SK-N-SH (cell line): ENCODE results near the gene AK4. TPM values are rescaled to one million over a fixed set of nuclear protein-coding genes. Genes with fewer than 3 reads are reported as not detected.
"Not testable (repeated sequence)": the region's sequence is repeated elsewhere in the genome, so short reads cannot be mapped to it uniquely, and the experiment has no call there.

Source experiments
- CTCF ChIA-PET: fragments of 300-600, 350-600 bp; formaldehyde crosslinking; extraction: SDS; loops from one replicate; lab custom pipeline; 2021; lab: Yijun Ruan, JAX
- POLR2A ChIA-PET: fragments of 350-600 bp; sonication (Branson Sonifier 250); formaldehyde crosslinking; extraction: SDS; loops from one replicate; lab custom pipeline; 2020; ENCODE audit warnings: antibody characterized with exemption, inconsistent platforms; lab: Yijun Ruan, JAX
- DNase-seq: peaks from one replicate; pipeline ENCODE4 v3.0.0; 2012
- H2AFZ ChIP-seq: fragments of 200-600 bp; sonication (generic); 2 replicates; pipeline ENCODE4 v1.8.1; 2016; ENCODE audit warnings: antibody characterized with exemption, mild to moderate bottlenecking, low read depth
- H3F3A ChIP-seq: fragments of 200-600 bp; sonication (generic); replicated peaks from 2 replicates; pipeline ENCODE3; 2016; ENCODE audit warnings: antibody characterized with exemption, mild to moderate bottlenecking; ENCODE audit not compliant: insufficient read depth
- H3K27ac ChIP-seq, 2 experiments: fragments of 200-500 bp in 1 of 2; fragments of 200-600 bp in 1 of 2; sonication (Bioruptor generic) in 1 of 2; sonication (generic), shearing (Covaris generic) in 1 of 2; 2 replicates each; pipeline versions ENCODE4 v1.5.1 to v1.6.1; 2014 to 2016; ENCODE audit warnings: low read depth in 2 of 2, inconsistent platforms in 1 of 2, low read length in 1 of 2, mild to moderate bottlenecking in 1 of 2, mixed read lengths in 1 of 2
- H3K27me3 ChIP-seq: fragments of 200-600 bp; sonication (generic), shearing (Covaris generic); 2 replicates; pipeline ENCODE4 v1.6.1; 2016; ENCODE audit warnings: mixed run types; ENCODE audit not compliant: insufficient read depth
- H3K36me3 ChIP-seq, 2 experiments: fragments of 200-500 bp in 1 of 2; fragments of 200-600 bp in 1 of 2; sonication (Bioruptor generic) in 1 of 2; sonication (generic) in 1 of 2; replicated peaks in 1 of 2; 2 replicates each; pipeline versions ENCODE3 to v1.5.1; 2014 to 2016; ENCODE audit warnings: low read length in 1 of 2, mild to moderate bottlenecking in 1 of 2; ENCODE audit not compliant: insufficient read depth in 2 of 2, control insufficient read depth in 1 of 2
- H3K4me1 ChIP-seq, 2 experiments: fragments of 200-500 bp in 1 of 2; fragments of 200-600 bp in 1 of 2; sonication (Bioruptor generic) in 1 of 2; sonication (generic), shearing (Covaris generic) in 1 of 2; 2 replicates each; pipeline versions ENCODE4 v1.5.1 to v1.6.1; 2014 to 2016; ENCODE audit warnings: low read depth in 1 of 2, low read length in 1 of 2, mixed run types in 1 of 2; ENCODE audit not compliant: insufficient read depth in 2 of 2, control insufficient read depth in 1 of 2
- H3K4me2 ChIP-seq: fragments of 200-600 bp; sonication (generic), shearing (Covaris generic); 2 replicates; pipeline ENCODE4 v1.6.1; 2017; ENCODE audit warnings: mixed run types
- H3K4me3 ChIP-seq, 2 experiments: fragments of 200-500 bp in 1 of 2; fragments of 200-600 bp in 1 of 2; sonication (Bioruptor generic) in 1 of 2; sonication (generic), shearing (Covaris generic) in 1 of 2; 2 replicates each; pipeline versions ENCODE4 v1.5.1 to v1.8.1; 2014 to 2016; ENCODE audit warnings: low read depth in 2 of 2, inconsistent platforms in 1 of 2, low read length in 1 of 2, mild to moderate bottlenecking in 1 of 2, mixed read lengths in 1 of 2, moderate library complexity in 1 of 2
- H3K79me2 ChIP-seq: fragments of 200-600 bp; sonication (generic); 2 replicates; pipeline ENCODE4 v1.8.1; 2017; ENCODE audit warnings: mild to moderate bottlenecking; ENCODE audit not compliant: insufficient read depth
- H3K9ac ChIP-seq: fragments of 200-600 bp; sonication (generic); 2 replicates; pipeline ENCODE4 v1.6.1; 2017; ENCODE audit warnings: mixed run types
- H3K9me2 ChIP-seq: fragments of 200-600 bp; sonication (generic); 2 replicates; pipeline ENCODE4 v1.6.1; 2017; ENCODE audit warnings: mixed run types
- H3K9me3 ChIP-seq: fragments of 200-600 bp; sonication (generic); 2 replicates; pipeline ENCODE4 v1.6.1; 2017; ENCODE audit warnings: mixed run types, mild to moderate bottlenecking, moderate library complexity
- H4K20me1 ChIP-seq: fragments of 200-600 bp; sonication (generic); 2 replicates; pipeline ENCODE4 v1.6.1; 2017; ENCODE audit warnings: mild to moderate bottlenecking, mixed run types; ENCODE audit not compliant: insufficient read depth
- CTCF ChIP-seq: fragments of 200-600 bp; sonication (generic); IDR thresholded peaks from 2 replicates; pipeline ENCODE4 v1.6.1; 2017; ENCODE audit warnings: antibody characterized with exemption, mild to moderate bottlenecking, moderate library complexity
- ELF1 ChIP-seq: IDR thresholded peaks from 2 replicates; pipeline ENCODE4 v1.4.0; 2012
- GATA2 ChIP-seq: sonication (generic); formaldehyde crosslinking; IDR thresholded peaks from 2 replicates; pipeline ENCODE4 v1.5.0; 2020; ENCODE audit warnings: mild to moderate bottlenecking, missing genetic modification reagents
- JUND ChIP-seq: IDR thresholded peaks from 2 replicates; pipeline ENCODE4 v1.4.0; 2012
- RAD21 ChIP-seq: IDR thresholded peaks from 2 replicates; pipeline ENCODE4 v1.6.1; 2012; ENCODE audit warnings: mild to moderate bottlenecking, low read length
- RXRA ChIP-seq: IDR thresholded peaks from 2 replicates; pipeline ENCODE4 v1.4.0; 2012; ENCODE audit warnings: low read depth, mild to moderate bottlenecking, borderline replicate concordance
- WGBS: methylation state at CpG from one replicate; pipeline ENCODE4 v1.1.6; 2017; ENCODE audit warnings: low lambda C conversion rate; 5-methylcytosine and 5-hydroxymethylcytosine counted together
- polyA plus RNA-seq, 3 experiments: library from polyadenylated mRNA; depleted of rRNA; stranded (reverse); fragments of >200 nt; gene quantifications; 2 replicates each; pipeline ENCODE4 v1.2.3, GENCODE V29; 2012

Gene AK4
- polyA plus RNA-seq, 1 of the 3 experiments (the other 2 are of a cell fraction) = 6.4 TPM

DNA sequence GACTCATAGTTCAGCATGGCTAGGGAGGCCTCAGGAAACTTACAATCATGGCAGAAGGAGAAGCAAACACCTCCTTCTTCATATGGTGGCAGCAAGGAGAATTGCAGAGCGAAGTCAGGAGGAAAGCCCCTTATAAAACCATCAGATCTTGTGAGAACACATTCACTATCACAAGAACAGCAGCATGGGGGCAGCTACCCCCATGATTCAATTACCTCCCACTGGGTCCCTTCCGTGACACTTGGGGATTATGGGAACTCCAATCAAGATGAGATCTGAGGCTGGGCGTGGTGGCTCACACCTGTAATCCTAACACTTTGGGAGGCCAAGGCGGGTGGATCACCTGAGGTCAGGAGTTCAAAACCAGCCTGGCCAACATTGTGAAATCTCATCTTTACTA, 18.9 kb upstream of the AK4 start:
- H3K9me3 ChIP-seq, H3K4me3 ChIP-seq, H3K27me3 ChIP-seq, H3K27ac ChIP-seq, H3K4me2 ChIP-seq, H3K9me2 ChIP-seq, H3K36me3 ChIP-seq, H3K4me1 ChIP-seq, POLR2A ChIA-PET, H3F3A ChIP-seq, H4K20me1 ChIP-seq, DNase-seq, H2AFZ ChIP-seq, H3K9ac ChIP-seq, H3K79me2 ChIP-seq: not testable (repeated sequence)
- WGBS = 72% methylated on average over 2 of the region's 4 CpGs
- CTCF ChIA-PET = interaction anchor here (0.7 to 1.5 kb wide), 3 partner anchors 10 to 107 kb away, joined by 3 to 4 read pairs (median 3); no protein-coding TSS in a partner anchor

- POLR2A ChIA-PET = no interaction called here
- Histone ChIP-seq H4K20me1 (no peaks in the 10 kb centered on the region), H3K4me2 (no peak overlapping the region), H3K9me3 (no peaks in the 10 kb centered on the region), H3K4me3 (no peak overlapping the region), H3K36me3 (no peaks in the 10 kb centered on the region), H3K4me1 (no peaks in the 10 kb centered on the region), H2AFZ (no peak overlapping the region), H3K27ac (no peak overlapping the region), H3K79me2 (no peaks in the 10 kb centered on the region), H3K9ac (no peak overlapping the region), H3F3A (no peaks in the 10 kb centered on the region), H3K27me3 (no peaks in the 10 kb centered on the region), H3K9me2 (no peaks in the 10 kb centered on the region)
- CTCF ChIA-PET = interaction anchor here (0.9 to 1.2 kb wide), 2 partner anchors 9 to 71 kb away, joined by 3 to 4 read pairs; no protein-coding TSS in a partner anchor
- TF ChIP-seq GATA2 (CRISPR knock-in tag) (no peak), RAD21 (no peak)
- DNase-seq = no peak
- 77% methylated on average over 1 of the region's 1 CpG for WGBS
Observed at GRCh38 chr1:65138524-65138923, 9.5 kb upstream of the AK4 start.

DNA sequence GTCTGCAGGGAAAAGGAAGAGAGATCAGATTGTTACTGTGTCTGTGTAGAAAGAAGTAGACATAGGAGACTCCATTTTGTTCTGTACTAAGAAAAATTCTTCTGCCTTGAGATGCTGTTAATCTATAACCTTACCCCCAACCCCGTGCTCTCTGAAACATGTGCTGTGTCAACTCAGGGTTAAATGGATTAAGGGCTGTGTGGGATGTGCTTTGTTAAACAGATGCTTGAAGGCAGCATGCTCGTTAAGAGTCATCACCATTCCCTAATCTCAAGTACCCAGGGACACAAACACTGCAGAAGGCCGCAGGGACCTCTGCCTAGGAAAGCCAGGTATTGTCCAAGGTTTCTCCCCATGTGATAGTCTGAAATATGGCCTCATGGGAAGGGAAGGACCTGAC, 8.2 kb upstream of the AK4 start:
- H3K9ac ChIP-seq, H3K4me1 ChIP-seq, CTCF ChIA-PET, H3K27me3 ChIP-seq, H4K20me1 ChIP-seq, H3K9me2 ChIP-seq, H3F3A ChIP-seq, H3K79me2 ChIP-seq, H3K9me3 ChIP-seq, H2AFZ ChIP-seq, H3K36me3 ChIP-seq, DNase-seq, H3K4me3 ChIP-seq, POLR2A ChIA-PET, H3K4me2 ChIP-seq, H3K27ac ChIP-seq: not testable (repeated sequence)
- WGBS = 53% methylated on average over 2 of the region's 3 CpGs

DNA sequence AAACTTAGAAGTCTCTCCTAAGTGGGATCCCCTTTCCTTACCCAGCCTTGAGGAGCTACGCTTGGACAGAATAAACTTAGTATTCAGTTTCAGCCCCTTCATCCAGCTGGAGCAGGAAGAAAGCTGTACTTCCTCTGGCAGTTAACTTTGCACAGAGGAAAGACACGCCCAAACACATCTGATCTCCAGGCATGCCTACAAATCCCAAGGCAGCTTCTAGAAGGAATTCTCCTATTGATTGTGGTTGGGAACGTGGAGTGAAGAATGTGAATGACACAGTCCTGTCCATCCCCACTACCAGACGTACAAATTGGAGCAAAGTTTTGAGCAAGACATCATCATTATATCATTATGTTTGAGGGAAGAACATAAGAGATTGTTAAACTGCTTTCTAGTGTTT, 6.6 kb upstream of the AK4 start:
- WGBS = 67% methylated on average over 4 of the region's 4 CpGs
- DNase-seq = no peak
- ChIA-PET POLR2A (no interaction called here), CTCF (no interaction called here)
- no peak overlapping the region for H3K4me3 ChIP-seq
- no peaks in the 10 kb centered on the region for H3K9me2 ChIP-seq
- H3K27ac ChIP-seq = no peak overlapping the region
- H2AFZ ChIP-seq = no peak overlapping the region
- no peaks in the 10 kb centered on the region for H4K20me1 ChIP-seq
- H3K9ac ChIP-seq = no peak overlapping the region
- TF ChIP-seq RXRA (no peak), ELF1 (no peak), CTCF (no peak), GATA2 (CRISPR knock-in tag) (no peak), JUND (no peak)
- H3F3A ChIP-seq = no peaks in the 10 kb centered on the region
- H3K9me3 ChIP-seq = no peaks in the 10 kb centered on the region
- no peaks in the 10 kb centered on the region for H3K79me2 ChIP-seq
- H3K4me1 ChIP-seq = no peaks in the 10 kb centered on the region
- no peak overlapping the region for H3K4me2 ChIP-seq
- H3K27me3 ChIP-seq = no peaks in the 10 kb centered on the region
- no peaks in the 10 kb centered on the region for H3K36me3 ChIP-seq
